Measurements from ENCODE around the gene SIRT1. TPM values are rescaled to one million over a fixed set of nuclear protein-coding genes. Genes with fewer than 3 reads are reported as not detected.

SIRT1 gene
- total RNA-seq, 2 donors from 2014 or later, result 9.6 to 34.7 TPM

- H3K27me3 ChIP-seq (replicated peaks; ENCODE audit: insufficient read depth), result no peaks in the 10 kb centered on the region
- no peak overlapping the region for H3K4me3 ChIP-seq
- H3K4me1 ChIP-seq (ENCODE audit: control insufficient read depth in 1 of 2, low read depth in 2 of 2), result peaks cover 0 to 6% of the 10 kb centered on the region in 2 donors
- no peak for ATAC-seq (ENCODE audit: insufficient number of reproducible peaks, low FRiP score, low read depth)
- TF ChIP-seq CTCF (IDR thresholded peaks at IDR 0.05), result no peak
- H3K36me3 ChIP-seq, result no peaks in the 10 kb centered on the region
- DNase-seq (ENCODE audit: low spot score), result no peak
- H3K27ac ChIP-seq, result no peak overlapping the region
- H3K9me3 ChIP-seq, result no peaks in the 10 kb centered on the region
Measured at GRCh38 chr10:67852761-67853160, 31.7 kb upstream of the SIRT1 start.

GRCh38 chr10:67853512-67853911 lies 30.9 kb upstream of the SIRT1 start:
- no peak overlapping the region for H3K27ac ChIP-seq
- ATAC-seq (ENCODE audit: insufficient number of reproducible peaks, low FRiP score, low read depth), result no peak
- TF ChIP-seq CTCF (IDR thresholded peaks at IDR 0.05), result no peak
- no peaks in the 10 kb centered on the region for H3K9me3 ChIP-seq
- H3K4me1 ChIP-seq (ENCODE audit: control insufficient read depth in 1 of 2, low read depth in 2 of 2), result peaks cover 0 to 6% of the 10 kb centered on the region in 2 donors
- no peaks in the 10 kb centered on the region for H3K36me3 ChIP-seq
- H3K4me3 ChIP-seq, result no peak overlapping the region
- no peak for DNase-seq (ENCODE audit: low spot score)
- H3K27me3 ChIP-seq (replicated peaks; ENCODE audit: insufficient read depth), result no peaks in the 10 kb centered on the region

GRCh38 chr10:67858971-67859370 lies 25.5 kb upstream of the SIRT1 start:
- Histone ChIP-seq H3K4me3 (no peak overlapping the region), H3K9me3 (no peaks in the 10 kb centered on the region), H3K4me1 (ENCODE audit: control insufficient read depth in 1 of 2, low read depth in 2 of 2) (no peaks in the 10 kb centered on the region), H3K27ac (no peak overlapping the region), H3K36me3 (no peaks in the 10 kb centered on the region), H3K27me3 (replicated peaks; ENCODE audit: insufficient read depth) (no peaks in the 10 kb centered on the region)
- DNase-seq (ENCODE audit: low spot score) (no peak), ATAC-seq (ENCODE audit: insufficient number of reproducible peaks, low FRiP score, low read depth) (no peak)
- no peak for TF ChIP-seq CTCF (IDR thresholded peaks at IDR 0.05)

- no peaks in the 10 kb centered on the region for H3K27me3 ChIP-seq (replicated peaks; ENCODE audit: insufficient read depth)
- H3K4me3 ChIP-seq, result no peak overlapping the region
- no peak for TF ChIP-seq CTCF (IDR thresholded peaks at IDR 0.05)
- ATAC-seq (ENCODE audit: insufficient number of reproducible peaks, low FRiP score, low read depth) (no peak), DNase-seq (ENCODE audit: low spot score) (no peak)
- no peaks in the 10 kb centered on the region for H3K36me3 ChIP-seq
- no peaks in the 10 kb centered on the region for H3K4me1 ChIP-seq (ENCODE audit: control insufficient read depth in 1 of 2, low read depth in 2 of 2)
- H3K27ac ChIP-seq, result no peak overlapping the region
- H3K9me3 ChIP-seq, result no peaks in the 10 kb centered on the region
Measured at GRCh38 chr10:67861750-67862432, 22.6 kb upstream of the SIRT1 start.

GRCh38 chr10:67863094-67863493 lies 21.4 kb upstream of the SIRT1 start:
- H3K9me3 ChIP-seq, result no peaks in the 10 kb centered on the region
- H3K4me1 ChIP-seq (ENCODE audit: control insufficient read depth in 1 of 2, low read depth in 2 of 2), result no peaks in the 10 kb centered on the region
- DNase-seq (ENCODE audit: low spot score) (no peak), ATAC-seq (ENCODE audit: insufficient number of reproducible peaks, low FRiP score, low read depth) (no peak)
- H3K4me3 ChIP-seq, result no peak overlapping the region
- no peak overlapping the region for H3K27ac ChIP-seq
- H3K27me3 ChIP-seq (replicated peaks; ENCODE audit: insufficient read depth), result no peaks in the 10 kb centered on the region
- no peak for TF ChIP-seq CTCF (IDR thresholded peaks at IDR 0.05)
- no peaks in the 10 kb centered on the region for H3K36me3 ChIP-seq

Data from thoracic aorta (tissue), 2 donors.